Measurements from ENCODE around the gene AJUBA.

- TF ChIP-seq CTCF (IDR thresholded peaks at IDR 0.05) (no peak), POLR2A (IDR thresholded peaks at IDR 0.05) (no peak)
Measured at GRCh38 chr14:23024612-23025075, 42.3 kb upstream of the AJUBA start.
